Epithelial cell of proximal tubule (primary cell): ENCODE data around the gene CAPN10. TPM values are rescaled to one million over a fixed set of nuclear protein-coding genes. Genes with fewer than 3 reads are reported as not detected.
A peak's percentile ranks its signal among the peaks of the same experiment; 100 is the strongest.

Experiments
- DNase-seq: peaks from one replicate; pipeline ENCODE4 v3.0.0-alpha.2; 2011; ENCODE audit warnings: low read depth
- H3K4me3 ChIP-seq: 2 replicates; pipeline ENCODE4 v1.5.1; 2011; ENCODE audit warnings: low read depth, mild to moderate bottlenecking, low read length
- total RNA-seq: library from RNA; depleted of rRNA; stranded (reverse); fragments of >200 nt; gene quantifications from 2 replicates; pipeline ENCODE4 v1.2.3, GENCODE V29; 2015
- TF ChIP-seq, protein P1 (sequence below): conservative IDR thresholded peaks from 2 replicates; pipeline ENCODE4 v1.5.1; 2012; ENCODE audit warnings: low read depth, mild to moderate bottlenecking, low read length

The CAPN10 gene
- total RNA-seq, 1 donor from 2014 or later, result 31.9 TPM

GRCh38 chr2:240564561-240565332, 21.8 kb upstream of the CAPN10 start:
- TF ChIP-seq, protein P1, sequence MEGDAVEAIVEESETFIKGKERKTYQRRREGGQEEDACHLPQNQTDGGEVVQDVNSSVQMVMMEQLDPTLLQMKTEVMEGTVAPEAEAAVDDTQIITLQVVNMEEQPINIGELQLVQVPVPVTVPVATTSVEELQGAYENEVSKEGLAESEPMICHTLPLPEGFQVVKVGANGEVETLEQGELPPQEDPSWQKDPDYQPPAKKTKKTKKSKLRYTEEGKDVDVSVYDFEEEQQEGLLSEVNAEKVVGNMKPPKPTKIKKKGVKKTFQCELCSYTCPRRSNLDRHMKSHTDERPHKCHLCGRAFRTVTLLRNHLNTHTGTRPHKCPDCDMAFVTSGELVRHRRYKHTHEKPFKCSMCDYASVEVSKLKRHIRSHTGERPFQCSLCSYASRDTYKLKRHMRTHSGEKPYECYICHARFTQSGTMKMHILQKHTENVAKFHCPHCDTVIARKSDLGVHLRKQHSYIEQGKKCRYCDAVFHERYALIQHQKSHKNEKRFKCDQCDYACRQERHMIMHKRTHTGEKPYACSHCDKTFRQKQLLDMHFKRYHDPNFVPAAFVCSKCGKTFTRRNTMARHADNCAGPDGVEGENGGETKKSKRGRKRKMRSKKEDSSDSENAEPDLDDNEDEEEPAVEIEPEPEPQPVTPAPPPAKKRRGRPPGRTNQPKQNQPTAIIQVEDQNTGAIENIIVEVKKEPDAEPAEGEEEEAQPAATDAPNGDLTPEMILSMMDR, result no peak
- H3K4me3 ChIP-seq, result no peak overlapping the region
- no peak for DNase-seq

DNA sequence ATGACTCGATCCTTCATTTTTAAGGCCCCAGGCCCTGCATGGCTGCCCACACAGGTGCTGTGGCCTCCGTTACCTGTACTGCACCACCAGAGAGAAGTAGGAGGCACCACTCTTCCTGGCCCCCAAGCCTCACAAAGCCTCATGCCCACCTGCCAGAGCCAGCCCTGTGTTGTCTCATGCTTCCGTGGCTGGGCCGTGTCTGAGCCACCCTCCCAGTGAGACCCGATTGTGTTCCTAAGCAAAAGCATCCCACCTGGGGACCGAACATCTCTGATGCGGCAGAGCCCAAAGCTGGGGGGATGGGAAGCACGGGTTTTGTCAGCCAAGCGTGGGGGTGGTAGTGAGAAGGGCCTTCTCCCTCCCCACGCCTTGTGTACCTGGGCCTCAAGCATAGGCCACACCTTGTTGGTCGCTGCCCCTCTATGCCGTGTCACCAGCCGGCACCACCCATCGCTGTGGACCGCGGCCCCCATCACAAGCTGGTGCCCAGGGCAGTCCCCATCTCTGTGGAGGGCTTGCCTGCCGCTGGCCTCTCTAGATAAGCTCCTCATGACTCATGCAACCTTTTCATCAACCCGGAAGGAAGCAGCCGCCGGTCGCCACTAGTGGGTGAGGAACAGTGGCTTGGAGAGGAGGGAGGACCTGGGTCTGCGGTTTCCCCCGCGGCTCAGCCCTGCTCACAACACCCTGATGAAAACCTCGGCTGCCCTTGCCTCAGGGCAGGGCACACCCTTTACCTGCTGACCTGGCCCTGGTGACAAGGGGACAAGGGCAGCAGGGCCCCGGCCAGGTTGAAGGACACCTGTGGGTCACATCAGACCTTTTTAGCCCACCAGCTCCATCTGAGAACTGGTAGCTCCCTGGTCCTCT, 21.0 kb upstream of the CAPN10 start:
- TF ChIP-seq, protein P1, result no peak
- H3K4me3 ChIP-seq, result peak overlapping the region; percentile 48
- no peak for DNase-seq

DNA sequence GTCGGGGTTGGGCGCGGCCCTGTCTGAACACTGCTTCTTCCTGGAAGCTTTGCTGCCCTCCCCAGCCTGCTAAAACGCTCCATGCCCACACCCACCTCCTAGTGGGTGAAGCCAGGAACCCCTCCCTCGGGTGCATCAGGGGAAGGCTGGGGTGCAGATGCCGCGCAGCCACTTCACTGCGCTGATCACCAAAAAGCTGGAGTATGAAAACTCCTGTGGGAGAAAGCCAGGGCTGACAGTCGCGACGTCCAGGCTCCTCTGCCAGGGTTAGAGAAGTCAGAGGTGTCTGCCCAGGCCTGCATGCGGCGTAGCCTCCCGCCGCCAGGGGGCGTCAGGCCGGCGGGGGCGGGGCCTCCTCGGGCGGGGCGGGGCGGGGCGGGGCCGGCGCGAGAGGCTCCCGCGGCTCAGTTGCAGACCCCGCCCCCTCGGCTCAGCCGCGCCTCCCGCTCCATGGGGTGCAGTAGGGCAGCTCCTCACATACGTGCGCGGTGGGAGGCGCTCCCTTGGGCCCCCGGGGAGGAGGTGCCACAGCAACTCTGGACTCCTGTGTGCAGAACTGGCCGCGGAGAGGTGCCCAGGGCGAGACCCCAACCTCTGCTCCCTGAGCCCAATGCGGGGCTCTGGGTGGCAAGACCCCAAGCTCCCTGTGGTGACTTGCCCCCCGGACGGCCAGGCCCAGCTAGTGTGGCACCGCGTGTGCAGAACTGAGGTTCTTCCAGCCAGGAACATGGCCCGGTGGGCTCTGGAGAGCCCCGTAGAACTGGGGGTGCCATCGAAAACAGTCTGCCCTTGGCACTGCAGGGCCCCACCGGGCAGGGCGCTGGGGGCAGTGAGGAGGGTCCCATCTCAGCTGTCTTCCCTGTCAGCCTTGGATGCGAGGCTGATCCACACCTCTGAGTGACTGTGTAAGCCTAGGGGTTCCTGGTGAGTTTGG, 20.1 kb upstream of the CAPN10 start:
- H3K4me3 ChIP-seq, result peak overlapping the region; percentile 69
- TF ChIP-seq, protein P1, result peak; percentile 63
- no peak for DNase-seq

DNA sequence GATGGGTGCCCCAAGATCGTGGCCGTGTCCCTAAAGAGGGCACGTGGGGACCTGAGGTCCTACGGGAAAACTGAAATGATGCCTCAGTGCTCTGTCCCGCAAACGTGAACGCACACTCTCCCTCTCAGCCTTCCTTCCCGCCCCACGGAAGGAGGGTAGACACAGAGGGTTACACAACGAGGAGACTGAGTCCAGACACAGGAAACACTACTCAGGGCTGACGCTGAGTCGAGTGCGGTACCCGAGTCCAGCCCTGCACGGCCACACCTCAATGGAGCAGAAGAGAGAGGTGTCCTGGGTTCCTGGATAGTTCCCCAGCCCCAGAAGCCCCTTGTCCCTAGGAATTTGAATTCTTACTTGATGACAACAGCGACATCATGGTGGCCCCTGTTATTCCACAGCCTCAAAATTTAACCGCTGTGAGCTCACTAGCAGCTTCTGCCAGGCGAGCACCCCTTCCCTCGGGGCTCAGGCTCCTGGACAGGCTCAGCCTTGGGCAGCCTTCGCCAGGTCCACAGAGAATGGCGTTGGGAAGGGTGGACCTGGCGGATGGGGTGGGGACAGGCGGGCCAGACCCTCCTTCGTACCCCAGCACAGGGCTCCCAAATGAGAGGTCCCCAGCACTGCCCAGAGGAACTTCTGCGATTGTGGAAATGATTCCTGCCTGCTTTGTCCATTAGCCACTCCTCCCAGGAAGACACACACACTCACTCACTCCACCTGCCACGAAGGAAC, 19.2 kb upstream of the CAPN10 start:
- DNase-seq, result no peak
- TF ChIP-seq, protein P1, result no peak
- peak overlapping the region; percentile 69 for H3K4me3 ChIP-seq

- DNase-seq, result no peak
- peak within 1 kb of the TSS; percentile 70 for H3K4me3 ChIP-seq
These were observed 18.5 kb upstream of the CAPN10 start, which contains the start of gene RNPEPL1 for GRCh38 chr2:240567872-240568677. RNPEPL1 (plus strand) TSS chr2:240568484; CDS start chr2:240568587, 103 bp downstream.

More at GRCh38 chr2:240567872-240568677, 18.5 kb upstream of the CAPN10 start, which contains the start of gene RNPEPL1:
- TF ChIP-seq, protein P1, result no peak
